GM18499 (cell line): ENCODE data around the gene ZNF598.

Experiments used
- ATAC-seq: cut with Tn5 transposase; IDR thresholded peaks from one replicate; pipeline ENCODE4 v1.9.1; 2021; ENCODE audit warnings: moderate number of reproducible peaks; ENCODE audit not compliant: insufficient read depth, unreplicated experiment

The ZNF598 gene

DNA sequence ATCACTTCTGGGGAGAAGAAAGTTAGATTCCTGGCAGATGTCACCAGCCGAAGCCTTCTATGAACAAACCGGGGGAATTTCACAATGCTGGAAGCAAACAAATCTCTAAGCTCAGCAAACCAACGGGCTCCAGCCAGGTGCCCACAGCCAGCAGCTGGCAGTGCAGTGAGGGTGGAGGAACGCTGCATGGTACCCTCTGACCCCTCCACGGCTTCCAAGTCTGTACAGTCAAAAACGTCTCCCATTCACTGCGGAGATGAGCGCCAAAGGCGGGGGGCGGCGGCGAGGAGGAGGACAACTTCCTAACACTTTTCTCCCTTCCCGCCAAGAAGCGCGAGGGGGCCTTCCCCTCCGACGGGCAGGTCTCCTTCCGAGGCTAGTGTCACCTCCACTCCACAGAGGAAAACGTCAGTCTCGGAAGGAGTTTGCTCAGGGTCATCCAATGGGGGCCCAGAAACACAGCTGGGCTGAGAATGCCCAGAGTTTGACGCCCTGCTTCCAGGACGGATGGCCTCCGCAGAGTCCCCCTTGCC lies 924 bp downstream of the ZNF598 start:
- no peak for ATAC-seq

DNA sequence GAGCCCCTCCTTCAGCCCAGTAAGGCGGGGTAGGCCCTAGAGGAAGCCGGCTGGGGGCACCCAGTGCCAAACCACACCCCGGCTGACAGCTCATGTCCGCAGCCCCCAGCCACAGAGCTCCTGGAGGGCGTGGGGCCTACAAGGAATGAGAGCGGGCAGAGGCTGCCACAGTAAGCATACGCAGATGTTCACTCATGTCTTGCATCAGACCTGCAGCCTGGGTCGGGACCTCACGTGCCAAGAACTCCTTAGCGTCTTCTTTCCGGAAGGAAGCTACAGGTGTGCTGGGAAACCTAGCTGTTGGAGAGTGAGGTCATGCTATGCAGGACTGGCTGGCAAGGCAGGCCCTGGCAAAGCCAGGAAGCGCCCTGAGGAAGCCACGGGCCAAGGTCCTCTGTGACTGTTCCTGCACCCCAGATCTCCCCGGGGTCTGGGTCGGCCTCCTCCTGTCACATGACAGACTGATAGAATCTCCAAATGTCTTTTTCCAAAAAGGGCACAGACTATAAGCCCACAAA lies 1.6 kb downstream of the ZNF598 start:
- ATAC-seq = no peak

DNA sequence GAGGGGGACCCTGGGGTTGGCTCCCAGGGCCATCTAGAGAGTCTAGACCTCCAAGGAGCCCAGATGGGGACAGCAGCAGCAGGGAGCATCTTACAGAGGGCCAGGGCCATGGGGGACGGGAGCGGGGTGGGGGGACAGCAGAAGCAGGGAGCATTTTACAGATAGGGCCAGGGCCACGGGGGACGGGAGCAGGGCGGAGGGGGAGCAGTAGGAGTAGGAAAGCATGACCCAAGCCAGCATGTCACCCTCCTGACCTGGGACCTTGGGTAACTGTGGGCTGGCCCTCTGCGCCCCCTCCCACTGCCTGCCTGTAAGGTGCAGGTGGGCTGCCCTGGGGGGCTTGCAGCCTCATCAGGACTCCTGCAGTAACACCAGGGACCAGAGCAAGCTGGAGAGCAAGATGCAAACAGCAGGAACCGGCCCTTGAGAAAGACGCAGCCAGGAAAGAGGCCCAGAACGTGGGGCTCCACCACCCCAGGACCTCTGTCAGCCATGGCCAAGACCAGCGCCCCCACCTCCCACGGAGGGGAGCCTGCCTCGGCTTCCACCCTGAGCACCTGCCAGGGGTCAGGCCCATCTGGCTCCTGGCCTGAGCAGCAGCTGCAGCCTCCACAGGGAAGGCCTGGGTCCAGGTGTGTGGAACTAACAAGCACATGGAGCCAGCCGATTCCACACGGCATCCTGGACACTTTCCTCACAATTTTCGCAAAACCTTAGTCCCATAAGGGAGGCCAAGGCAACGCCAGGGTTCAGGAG lies 2.4 kb downstream of the ZNF598 start:
- ATAC-seq = no peak

DNA sequence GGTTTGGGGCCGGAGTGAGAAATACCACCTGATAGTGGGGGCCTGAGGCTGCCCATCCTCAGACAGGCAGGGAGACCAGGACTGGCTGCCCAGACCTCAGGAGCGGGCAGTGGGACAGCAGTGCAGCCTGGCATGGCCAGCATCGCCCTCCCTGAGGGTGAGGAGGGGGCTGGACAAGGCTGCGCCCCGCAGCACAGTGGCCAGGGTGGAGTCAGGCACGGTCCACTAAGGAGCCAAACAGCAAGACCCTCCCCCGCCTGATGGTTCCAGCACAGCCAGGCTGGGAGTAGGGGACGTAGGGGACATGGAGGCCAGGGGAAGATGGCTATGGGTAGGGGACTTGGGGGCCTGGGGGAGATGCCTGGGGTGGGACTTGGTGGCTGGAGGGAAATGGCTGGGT lies 3.3 kb downstream of the ZNF598 start:
- ATAC-seq = no peak

DNA sequence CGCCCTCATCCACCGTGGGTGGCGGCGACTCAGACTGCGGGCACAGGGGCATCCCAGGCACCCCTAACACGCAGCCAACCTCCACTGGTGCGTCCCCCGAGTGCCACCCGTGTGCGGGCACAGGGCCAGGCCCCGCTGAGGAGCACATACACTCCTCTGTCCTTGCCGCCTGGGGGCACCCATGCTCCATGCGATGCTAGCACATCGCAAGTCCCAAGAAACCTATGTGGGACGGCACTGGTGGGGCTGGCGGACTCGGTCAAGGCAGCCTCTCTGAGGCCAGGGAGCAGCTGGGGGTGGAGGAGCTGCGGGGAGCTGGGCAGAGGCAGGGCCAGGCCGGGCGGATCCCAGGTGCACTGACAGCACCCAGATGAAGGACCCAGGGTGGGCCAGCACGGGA lies 4.0 kb downstream of the ZNF598 start:
- no peak for ATAC-seq

DNA sequence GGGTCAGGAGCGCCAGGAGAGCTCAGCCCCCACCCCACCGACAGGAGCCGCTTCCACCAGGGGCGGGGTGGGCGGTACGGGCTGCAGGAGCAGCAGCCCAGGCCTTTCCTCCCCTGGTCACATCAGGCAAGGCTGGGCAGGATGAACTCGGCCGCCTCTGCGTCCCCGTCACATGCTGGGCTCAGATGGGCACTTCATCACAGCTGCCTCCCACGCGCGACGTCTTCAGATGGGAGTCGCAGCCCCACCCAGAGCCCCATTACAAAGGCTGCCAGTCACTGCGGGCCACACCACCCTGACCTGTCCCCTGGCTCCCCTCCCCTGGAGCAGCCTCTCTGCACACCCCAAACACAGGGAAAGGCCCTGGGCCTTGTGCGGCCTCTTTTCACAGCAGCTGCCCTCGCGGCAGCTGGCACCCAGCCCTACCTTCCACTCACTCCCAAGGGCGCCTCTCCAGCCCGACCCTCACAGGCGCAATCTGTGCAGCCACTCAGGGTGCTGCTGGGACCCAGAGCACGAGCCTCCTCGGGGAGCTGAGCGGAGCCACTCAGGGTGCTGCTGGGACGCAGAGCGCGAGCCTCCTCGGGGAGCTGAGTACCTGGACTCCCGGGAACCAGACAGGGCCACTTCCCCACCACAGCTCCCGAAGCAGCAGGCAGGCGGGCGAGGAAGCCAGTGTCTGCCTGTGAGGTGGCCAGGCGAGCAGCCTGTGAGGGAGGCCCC lies 4.7 kb downstream of the ZNF598 start:
- no peak for ATAC-seq

DNA sequence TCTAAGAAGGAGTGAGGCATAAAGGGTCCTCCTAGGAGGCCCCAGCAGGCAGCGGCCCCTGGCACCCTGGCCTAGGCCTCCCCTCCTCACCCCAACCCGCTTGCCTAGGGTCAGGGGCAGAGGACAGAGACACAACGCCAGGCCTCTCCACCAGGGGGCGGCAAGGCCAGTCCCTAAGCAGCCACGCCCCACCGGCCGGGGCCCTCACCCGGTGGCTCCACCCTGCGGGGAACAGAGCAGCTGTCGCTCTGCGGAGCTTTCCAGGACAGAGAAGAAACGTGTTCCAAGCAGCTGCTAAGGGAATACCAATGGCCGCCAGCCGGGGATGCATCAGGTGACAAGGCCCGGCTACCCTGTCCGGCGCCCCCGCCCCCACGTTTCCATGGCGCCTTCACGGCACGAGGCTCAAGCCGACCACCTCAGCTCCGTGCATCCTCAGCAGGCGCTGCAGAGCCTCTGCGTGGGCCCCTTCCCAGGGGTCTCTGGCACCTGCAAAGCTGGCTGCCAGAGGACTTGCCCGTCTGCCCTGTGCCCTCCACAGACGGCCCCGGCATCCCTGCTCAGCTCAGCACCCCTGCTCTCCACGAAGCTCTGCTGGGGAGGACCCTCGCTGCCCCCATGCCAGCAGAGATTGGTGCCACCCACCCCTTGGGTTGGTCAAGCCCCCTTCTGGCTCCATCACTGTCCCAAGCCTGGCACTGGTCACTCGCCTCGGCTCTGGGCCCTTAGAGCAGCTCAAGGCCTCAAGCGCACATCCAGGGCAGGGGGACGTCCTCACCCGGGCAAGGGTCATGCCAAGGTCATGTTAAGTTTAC lies 5.6 kb downstream of the ZNF598 start:
- no peak for ATAC-seq

DNA sequence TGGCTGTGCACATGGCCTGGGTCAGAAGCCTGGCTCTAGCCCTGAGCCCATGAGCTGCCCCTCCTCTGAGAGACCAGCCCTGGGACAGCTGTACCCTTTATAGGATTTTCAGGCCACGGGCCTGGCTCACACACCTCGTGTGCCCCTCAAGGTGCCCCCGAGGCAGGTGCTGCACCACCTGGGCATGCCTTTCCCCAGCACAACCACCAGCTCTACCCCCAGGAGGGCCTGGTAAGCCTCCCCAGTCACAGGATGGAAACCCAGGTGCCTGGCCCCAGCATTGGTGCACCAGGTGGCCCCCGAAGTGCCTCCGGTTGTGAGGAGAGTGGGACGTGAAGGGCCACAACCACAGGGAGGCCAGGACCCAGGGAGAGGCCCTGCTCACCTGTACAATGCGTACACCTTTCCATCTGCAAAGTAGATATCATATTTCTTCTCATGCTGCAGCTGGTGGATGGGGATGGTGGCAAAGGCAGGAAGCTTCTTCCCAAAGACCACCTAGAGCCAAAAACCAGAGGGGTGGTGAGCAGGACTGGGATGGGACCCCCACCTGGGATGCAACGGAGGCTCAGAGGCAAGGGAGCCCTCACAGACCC lies 6.3 kb downstream of the ZNF598 start:
- no peak for ATAC-seq

DNA sequence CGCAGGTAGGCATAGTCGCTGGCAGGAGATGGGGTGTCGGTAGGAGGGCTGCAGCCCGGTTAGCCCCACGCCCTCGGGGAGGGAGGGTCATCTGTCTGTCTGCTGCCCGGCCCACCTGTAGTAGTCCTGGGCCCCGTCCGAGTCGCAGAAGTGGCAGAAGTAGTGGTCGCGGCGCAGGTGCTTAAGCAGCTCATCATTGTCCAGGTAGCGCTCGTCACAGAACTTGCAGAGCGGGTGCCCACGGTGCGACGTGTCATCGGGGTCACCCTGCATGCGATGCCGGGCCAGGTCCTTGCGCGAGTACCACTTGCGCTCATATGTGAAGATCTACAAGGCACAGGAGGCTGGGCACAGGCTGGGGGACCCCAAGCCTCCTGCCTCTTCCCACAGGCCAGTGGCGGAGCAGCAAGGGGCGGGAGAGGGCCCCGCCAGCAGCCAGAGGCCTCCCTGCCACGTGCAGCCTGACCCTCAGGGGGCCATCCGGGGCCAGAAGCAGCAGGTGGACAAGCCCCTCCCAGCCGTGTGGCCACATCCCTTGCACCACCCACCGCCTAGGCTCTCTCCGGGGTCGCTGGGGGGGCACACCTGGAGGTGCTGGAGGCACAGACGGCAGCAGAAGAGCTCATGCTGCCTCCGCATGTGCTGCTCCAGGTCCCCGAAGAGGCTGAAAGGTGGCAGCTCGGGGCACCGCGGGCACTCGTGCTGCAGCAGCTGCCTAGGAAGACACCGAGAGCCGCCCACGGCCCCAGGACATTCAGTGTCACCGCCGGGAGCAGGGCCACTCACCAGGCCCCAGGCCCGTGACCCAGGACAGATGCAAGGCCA lies 7.0 kb downstream of the ZNF598 start:
- no peak for ATAC-seq

DNA sequence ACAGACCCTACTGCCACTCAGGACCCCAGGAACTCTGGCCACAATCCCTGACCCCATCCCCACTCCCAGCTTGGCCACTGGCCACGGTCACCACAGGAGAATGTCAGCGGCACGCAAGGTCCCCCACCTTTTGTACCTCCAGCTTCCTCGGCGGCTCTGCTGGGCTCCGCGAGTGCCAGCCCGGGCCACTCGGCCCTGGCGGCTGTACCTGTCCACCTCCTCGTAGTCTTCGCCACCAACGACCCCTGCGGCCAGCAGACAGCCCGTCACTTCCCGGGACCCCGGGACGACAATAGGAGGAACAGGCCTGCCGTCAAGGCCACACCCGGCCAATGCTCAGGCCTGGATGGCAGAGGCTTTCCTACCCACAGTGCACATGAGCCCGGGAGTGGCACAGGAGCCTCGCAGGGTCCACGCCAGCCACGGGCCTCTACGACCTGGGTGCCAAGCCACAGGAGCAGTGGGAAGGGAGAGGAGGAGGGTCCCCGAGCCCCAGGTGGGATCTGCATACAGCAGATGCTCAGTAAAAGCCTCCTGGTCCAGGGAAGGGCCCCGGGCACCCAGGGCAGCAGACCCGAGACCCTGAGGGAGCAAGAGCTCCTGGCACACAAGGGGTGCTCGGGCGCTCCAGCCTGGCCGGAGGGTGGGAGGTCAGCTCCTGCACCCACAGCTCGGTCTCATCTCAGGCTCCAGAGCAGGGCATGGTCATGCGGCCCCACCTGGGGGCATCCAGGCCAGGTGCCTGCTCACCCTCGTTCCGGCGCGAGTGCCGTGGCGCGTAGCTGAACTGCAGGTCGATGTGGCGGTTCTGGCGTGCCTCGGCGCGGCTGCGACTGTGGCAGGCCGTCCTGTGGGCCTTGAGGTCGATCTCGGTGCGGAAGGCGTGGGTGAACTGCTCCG lies 7.9 kb downstream of the ZNF598 start:
- ATAC-seq = no peak

DNA sequence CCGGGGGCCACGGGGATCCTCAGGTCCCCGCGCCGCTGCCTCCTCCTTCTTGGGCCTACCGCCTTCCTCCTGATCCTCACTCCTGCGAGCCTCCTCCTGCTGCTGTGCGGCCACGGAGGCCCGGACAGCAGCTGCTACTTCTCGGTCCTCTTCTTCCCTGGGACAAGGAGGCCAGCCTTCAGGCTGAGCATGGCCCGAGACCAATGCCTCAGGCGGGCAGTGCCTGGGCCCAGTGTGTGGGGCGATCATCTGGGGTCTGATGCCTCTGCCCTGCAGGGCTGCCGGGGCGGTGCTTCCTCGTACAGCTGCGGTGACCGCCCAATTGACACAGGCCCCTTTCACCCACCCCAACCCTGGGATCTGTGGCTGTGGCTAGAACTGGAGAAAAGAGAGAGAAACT lies 8.6 kb downstream of the ZNF598 start:
- ATAC-seq = no peak

DNA sequence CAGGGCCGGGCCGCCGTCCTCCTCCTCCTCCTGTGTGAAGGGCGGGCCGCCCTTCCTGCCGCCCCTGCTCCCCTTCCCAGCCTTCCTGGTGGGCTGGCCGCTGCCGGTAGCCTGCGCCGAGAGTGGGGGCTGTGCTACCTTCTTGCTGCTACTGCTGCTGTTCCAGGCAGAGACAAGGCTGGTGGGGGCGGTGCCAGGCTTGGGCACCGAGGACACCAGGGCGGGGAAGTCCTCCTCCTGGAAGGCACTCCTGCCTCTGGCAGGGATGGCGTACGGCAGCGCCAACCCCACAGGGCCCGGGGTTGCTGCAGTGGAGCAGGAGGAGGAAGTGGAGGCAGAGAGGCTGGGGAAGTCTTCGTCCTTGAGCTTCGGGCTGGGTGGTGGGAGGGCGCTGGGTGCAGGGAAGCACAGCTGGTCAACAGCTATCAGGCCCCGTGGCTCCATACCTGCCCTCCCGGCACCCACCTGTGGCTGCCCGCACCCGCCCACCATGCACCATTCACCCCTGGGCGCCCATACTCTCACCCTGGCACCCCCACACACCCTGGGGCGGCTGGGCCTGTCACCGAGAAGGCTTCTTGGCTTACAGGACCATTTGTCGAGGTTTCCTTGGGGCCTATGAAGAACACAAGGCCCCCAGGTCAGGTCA lies 9.6 kb downstream of the ZNF598 start:
- no peak for ATAC-seq

DNA sequence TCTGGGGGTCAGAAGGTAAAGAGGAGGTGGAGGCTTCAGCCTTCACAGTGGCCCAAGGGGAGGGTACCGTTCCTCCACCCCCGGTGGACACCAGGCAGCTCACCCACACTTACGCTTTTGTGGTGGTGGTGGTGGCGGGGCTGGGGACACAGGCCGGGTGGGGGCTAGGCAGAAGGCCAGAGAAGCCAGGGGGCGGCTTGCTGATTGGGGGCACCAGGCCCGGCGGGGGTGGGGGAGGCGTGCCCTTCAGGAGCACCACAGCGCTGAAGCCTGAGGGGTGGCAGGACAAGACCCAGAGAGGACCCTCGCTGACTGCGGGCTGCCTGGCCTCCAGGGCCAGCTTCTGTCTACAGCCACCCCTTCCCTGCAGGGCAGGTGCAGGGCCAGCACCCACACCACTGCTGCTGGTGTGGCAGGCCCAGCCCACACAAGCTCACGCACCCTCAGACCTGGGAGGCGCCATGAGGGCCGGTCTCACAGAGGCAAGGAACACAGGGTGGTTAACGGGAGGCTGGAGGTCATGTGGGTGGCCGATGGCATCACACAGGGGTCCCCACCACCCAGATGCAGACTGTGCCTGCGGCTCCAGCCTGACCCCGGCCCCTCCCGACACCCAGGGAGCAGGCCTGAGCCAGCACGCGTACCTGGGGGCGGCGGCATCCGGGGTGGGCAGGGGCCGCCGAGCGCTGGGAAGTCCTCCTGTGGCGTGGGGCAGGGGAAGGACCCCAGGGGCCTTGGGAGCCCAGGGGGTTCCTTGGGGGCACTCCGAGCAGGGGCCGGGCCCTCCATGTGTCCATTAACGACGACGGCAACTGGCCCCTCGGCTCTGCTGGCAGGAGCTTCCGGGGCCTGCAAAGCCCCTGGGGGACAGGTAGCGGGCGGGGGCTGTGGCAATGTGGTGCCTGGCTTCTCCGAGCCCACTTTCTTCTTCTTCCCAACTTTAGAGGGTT lies 10.5 kb downstream of the ZNF598 start:
- no peak for ATAC-seq

DNA sequence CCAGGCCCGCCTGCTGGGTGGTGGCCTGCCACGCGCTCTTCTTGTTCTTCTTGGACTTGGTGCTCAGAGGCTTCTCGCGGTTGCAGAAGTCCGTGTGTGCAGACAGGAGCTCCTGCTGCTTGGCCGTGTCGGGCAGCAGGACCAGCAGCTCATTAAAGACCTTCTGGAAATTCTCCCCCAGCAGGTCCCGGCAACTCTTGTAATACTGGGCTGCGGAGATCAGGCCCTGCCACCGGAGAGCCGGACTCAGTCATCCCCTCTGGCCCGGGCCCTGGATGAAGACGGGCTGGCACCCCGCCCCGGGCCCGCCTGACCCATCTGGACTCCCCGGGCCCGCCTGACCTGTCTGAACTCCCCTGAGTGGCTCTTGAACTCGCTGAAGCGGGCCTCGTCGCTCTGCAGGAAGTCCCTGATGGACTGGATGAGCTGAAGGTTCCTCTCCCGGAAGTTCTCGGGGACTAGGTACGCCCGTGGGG lies 11.2 kb downstream of the ZNF598 start:
- no peak for ATAC-seq

DNA sequence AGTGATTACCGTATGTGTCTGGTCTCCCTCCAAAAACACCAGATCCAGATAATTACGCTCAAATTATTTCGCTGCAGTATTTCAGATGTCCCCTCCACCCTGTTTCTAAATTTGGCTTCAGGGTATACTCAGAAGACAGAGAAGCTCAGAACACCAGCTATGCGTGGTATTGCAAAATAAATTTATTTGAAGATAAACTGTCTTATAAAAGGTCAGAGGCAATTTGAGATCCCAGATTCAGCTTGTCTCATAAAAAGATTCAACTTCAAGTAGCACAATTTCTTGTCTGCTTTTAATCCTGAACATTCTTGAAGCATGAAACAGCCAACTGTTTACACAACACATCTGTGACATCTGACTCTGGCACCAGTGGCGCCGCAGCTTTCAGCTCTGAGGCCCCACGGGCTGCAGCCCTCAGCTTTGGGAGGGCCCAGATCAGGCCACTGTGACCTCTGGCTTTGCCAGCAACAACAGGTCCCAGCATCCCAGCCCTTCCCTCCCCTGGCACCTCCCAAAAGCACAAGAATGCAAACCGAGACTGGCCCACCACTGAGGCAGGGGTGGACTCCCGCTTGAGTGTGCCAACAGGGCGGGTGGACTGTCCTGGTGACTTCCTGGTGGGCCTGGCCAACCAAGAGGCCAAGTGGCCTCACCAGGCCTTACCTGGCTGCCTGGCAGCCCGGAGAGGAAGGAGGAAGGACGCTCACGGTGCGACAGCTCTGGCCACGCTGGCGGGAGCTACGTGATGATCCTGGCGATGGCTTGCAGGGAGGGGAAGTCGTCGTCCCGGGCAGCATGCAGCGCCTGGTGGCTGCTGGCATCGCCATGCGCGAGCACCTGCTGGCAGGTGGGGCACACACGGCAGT lies 11.9 kb downstream of the ZNF598 start:
- ATAC-seq = no peak

DNA sequence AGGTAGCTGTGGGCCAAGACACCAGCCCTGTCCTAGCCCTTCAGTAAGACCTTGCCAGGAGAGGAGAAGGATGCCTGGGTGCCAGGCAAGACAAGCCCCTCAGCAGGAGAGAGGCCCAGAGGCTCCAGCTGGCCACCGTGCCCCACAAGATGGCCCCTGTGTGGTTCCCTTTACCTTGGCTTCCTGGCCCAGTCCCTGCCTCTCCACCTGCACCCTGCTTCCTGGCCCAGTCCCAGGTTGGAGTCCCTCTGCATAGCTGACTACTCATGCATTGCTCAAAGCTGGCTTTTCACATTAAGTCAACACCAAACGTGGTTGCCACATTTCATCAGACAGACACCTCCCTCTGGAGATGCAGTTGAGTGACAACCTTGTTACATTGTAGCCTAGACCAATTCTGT lies 15.9 kb downstream of the ZNF598 start:
- ATAC-seq = no peak
